Fibroblast of peridontal ligament (primary cell): Measurements from ENCODE around the gene LAGE3.

Experiments used
- DNase-seq: peaks from one replicate; pipeline ENCODE4 v3.0.0-alpha.2; 2010; ENCODE audit errors: extremely low read depth

Gene LAGE3

GRCh38 chrX:154478728-154479622, at the start of gene LAGE3:
TSS of gene LAGE3 (minus strand) at chrX:154479281. CDS start at chrX:154478915, 366 bp downstream.
- DNase-seq = peak; percentile 78

GRCh38 chrX:154526901-154527675, 48.0 kb upstream of the LAGE3 start:
- peak; percentile 74 for DNase-seq

GRCh38 chrX:154525606-154526490, 46.8 kb upstream of the LAGE3 start:
- DNase-seq = peak; percentile 17

GRCh38 chrX:154519389-154519788, 40.3 kb upstream of the LAGE3 start:
- DNase-seq = no peak

GRCh38 chrX:154517101-154517781, 38.2 kb upstream of the LAGE3 start:
- no peak for DNase-seq

GRCh38 chrX:154516656-154517100, 37.6 kb upstream of the LAGE3 start:
- peak; percentile 66 for DNase-seq

- DNase-seq = peak; percentile 79
Observed at GRCh38 chrX:154515966-154516655, 37.0 kb upstream of the LAGE3 start, which contains the start of gene FAM3A. TSS of gene FAM3A (minus strand) at chrX:154516232. CDS start at chrX:154515772, 460 bp downstream.

GRCh38 chrX:154515090-154515965, 36.2 kb upstream of the LAGE3 start:
- DNase-seq = no peak

GRCh38 chrX:154513716-154514115, 34.6 kb upstream of the LAGE3 start:
- DNase-seq = no peak

- no peak for DNase-seq
Observed at GRCh38 chrX:154512879-154513553, 33.9 kb upstream of the LAGE3 start.

- DNase-seq = no peak
Observed at GRCh38 chrX:154511761-154512160, 32.7 kb upstream of the LAGE3 start.

- DNase-seq = no peak
Observed at GRCh38 chrX:154509455-154509854, 30.4 kb upstream of the LAGE3 start.

GRCh38 chrX:154508384-154508745, 29.3 kb upstream of the LAGE3 start:
- DNase-seq = no peak

- DNase-seq = no peak
Observed at GRCh38 chrX:154507673-154508383, 28.7 kb upstream of the LAGE3 start.

GRCh38 chrX:154506483-154507332, 27.6 kb upstream of the LAGE3 start:
- no peak for DNase-seq

GRCh38 chrX:154505734-154506133, 26.7 kb upstream of the LAGE3 start:
- no peak for DNase-seq

- no peak for DNase-seq
Observed at GRCh38 chrX:154502989-154503388, 23.9 kb upstream of the LAGE3 start.
